ENCODE results near the gene MAP2. TPM values are rescaled to one million over a fixed set of nuclear protein-coding genes. Genes with fewer than 3 reads are reported as not detected.

MAP2 gene
- total RNA-seq, 2 experiments from 2014 or later = 0.10 TPM; not detected in 1

GRCh38 chr2:209395229-209395628 lies 28.6 kb upstream of the MAP2 start:
- Histone ChIP-seq H3K4me2 (ENCODE audit: low read length) (no peak overlapping the region), H4K20me1 (ENCODE audit: insufficient read depth, low read length) (no peaks in the 10 kb centered on the region), H3K4me3 (ENCODE audit: low read depth, low read length, poor library complexity, severe bottlenecking) (no peak overlapping the region), H3K79me2 (ENCODE audit: insufficient read depth, low read depth, low read length) (no peaks in the 10 kb centered on the region), H3K9me2 (ENCODE audit: insufficient read depth, low read length) (no peaks in the 10 kb centered on the region), H3K9me3 (ENCODE audit: low read length) (no peaks in the 10 kb centered on the region), H2AFZ (ENCODE audit: low read length) (no peak overlapping the region), H3K27ac (ENCODE audit: low read depth, low read length, poor library complexity, severe bottlenecking) (no peak overlapping the region), H3K4me1 (ENCODE audit: insufficient read depth, low read length, poor library complexity, severe bottlenecking) (no peaks in the 10 kb centered on the region), H3K36me3 (ENCODE audit: insufficient read depth, low read length) (no peaks in the 10 kb centered on the region)
- no peak for DNase-seq (ENCODE audit: low spot score)
- BruUV-seq (replicated peaks) = no TSS peak
- CTCF ChIA-PET (ENCODE audit: unreplicated experiment) = no interaction called here
- POLR2A ChIA-PET = no interaction called here
- no peak for TF ChIP-seq EZH2phosphoT487 (IDR thresholded peaks at IDR 0.05; ENCODE audit: borderline replicate concordance, low read depth, low read length)
- TF ChIP-seq, protein P1, sequence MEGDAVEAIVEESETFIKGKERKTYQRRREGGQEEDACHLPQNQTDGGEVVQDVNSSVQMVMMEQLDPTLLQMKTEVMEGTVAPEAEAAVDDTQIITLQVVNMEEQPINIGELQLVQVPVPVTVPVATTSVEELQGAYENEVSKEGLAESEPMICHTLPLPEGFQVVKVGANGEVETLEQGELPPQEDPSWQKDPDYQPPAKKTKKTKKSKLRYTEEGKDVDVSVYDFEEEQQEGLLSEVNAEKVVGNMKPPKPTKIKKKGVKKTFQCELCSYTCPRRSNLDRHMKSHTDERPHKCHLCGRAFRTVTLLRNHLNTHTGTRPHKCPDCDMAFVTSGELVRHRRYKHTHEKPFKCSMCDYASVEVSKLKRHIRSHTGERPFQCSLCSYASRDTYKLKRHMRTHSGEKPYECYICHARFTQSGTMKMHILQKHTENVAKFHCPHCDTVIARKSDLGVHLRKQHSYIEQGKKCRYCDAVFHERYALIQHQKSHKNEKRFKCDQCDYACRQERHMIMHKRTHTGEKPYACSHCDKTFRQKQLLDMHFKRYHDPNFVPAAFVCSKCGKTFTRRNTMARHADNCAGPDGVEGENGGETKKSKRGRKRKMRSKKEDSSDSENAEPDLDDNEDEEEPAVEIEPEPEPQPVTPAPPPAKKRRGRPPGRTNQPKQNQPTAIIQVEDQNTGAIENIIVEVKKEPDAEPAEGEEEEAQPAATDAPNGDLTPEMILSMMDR (conservative IDR thresholded peaks at IDR 0.05; ENCODE audit: low read length) = no peak
- intact Hi-C loops (cut with micrococcal nuclease; ENCODE audit: unreplicated experiment) = no loop called here

- Histone ChIP-seq H2AFZ (ENCODE audit: low read length) (no peak overlapping the region), H3K36me3 (ENCODE audit: insufficient read depth, low read length) (no peaks in the 10 kb centered on the region), H4K20me1 (ENCODE audit: insufficient read depth, low read length) (no peaks in the 10 kb centered on the region), H3K27ac (ENCODE audit: low read depth, low read length, poor library complexity, severe bottlenecking) (no peak overlapping the region), H3K9me3 (ENCODE audit: low read length) (no peaks in the 10 kb centered on the region), H3K4me2 (ENCODE audit: low read length) (no peak overlapping the region), H3K4me1 (ENCODE audit: insufficient read depth, low read length, poor library complexity, severe bottlenecking) (no peaks in the 10 kb centered on the region), H3K4me3 (ENCODE audit: low read depth, low read length, poor library complexity, severe bottlenecking) (no peak overlapping the region), H3K79me2 (ENCODE audit: insufficient read depth, low read depth, low read length) (no peaks in the 10 kb centered on the region), H3K9me2 (ENCODE audit: insufficient read depth, low read length) (no peaks in the 10 kb centered on the region)
- intact Hi-C loops (cut with micrococcal nuclease; ENCODE audit: unreplicated experiment) = no loop called here
- BruUV-seq (replicated peaks) = no TSS peak
- no peak for TF ChIP-seq EZH2phosphoT487 (IDR thresholded peaks at IDR 0.05; ENCODE audit: borderline replicate concordance, low read depth, low read length)
- TF ChIP-seq, protein P1 (conservative IDR thresholded peaks at IDR 0.05; ENCODE audit: low read length) = no peak
- CTCF ChIA-PET (ENCODE audit: unreplicated experiment) = no interaction called here
- POLR2A ChIA-PET = no interaction called here
- DNase-seq (ENCODE audit: low spot score) = no peak
Measured at GRCh38 chr2:209395652-209396051, 28.2 kb upstream of the MAP2 start.

GRCh38 chr2:209398463-209398862 lies 25.4 kb upstream of the MAP2 start:
- no TSS peak for BruUV-seq (replicated peaks)
- Histone ChIP-seq H3K27ac (ENCODE audit: low read depth, low read length, poor library complexity, severe bottlenecking) (no peak overlapping the region), H3K9me2 (ENCODE audit: insufficient read depth, low read length) (no peaks in the 10 kb centered on the region), H3K79me2 (ENCODE audit: insufficient read depth, low read depth, low read length) (no peaks in the 10 kb centered on the region), H3K4me2 (ENCODE audit: low read length) (no peak overlapping the region), H3K4me3 (ENCODE audit: low read depth, low read length, poor library complexity, severe bottlenecking) (no peak overlapping the region), H4K20me1 (ENCODE audit: insufficient read depth, low read length) (no peaks in the 10 kb centered on the region), H3K9me3 (ENCODE audit: low read length) (no peaks in the 10 kb centered on the region), H3K36me3 (ENCODE audit: insufficient read depth, low read length) (no peaks in the 10 kb centered on the region), H2AFZ (ENCODE audit: low read length) (no peak overlapping the region), H3K4me1 (ENCODE audit: insufficient read depth, low read length, poor library complexity, severe bottlenecking) (no peaks in the 10 kb centered on the region)
- ChIA-PET POLR2A (no interaction called here), CTCF (ENCODE audit: unreplicated experiment) (no interaction called here)
- no peak for DNase-seq (ENCODE audit: low spot score)
- TF ChIP-seq, protein P1 (conservative IDR thresholded peaks at IDR 0.05; ENCODE audit: low read length) = no peak
- TF ChIP-seq EZH2phosphoT487 (IDR thresholded peaks at IDR 0.05; ENCODE audit: borderline replicate concordance, low read depth, low read length) = no peak
- intact Hi-C loops (cut with micrococcal nuclease; ENCODE audit: unreplicated experiment) = no loop called here

All from OCI-LY7 (cell line).